Gastroesophageal sphincter (tissue), 4 donors: ENCODE measurements around the gene PERCC1. TPM values are rescaled to one million over a fixed set of nuclear protein-coding genes. Genes with fewer than 3 reads are reported as not detected.
A peak's percentile ranks its signal among the peaks of the same experiment; 100 is the strongest.
"Not testable (repeated sequence)": the region's sequence is repeated elsewhere in the genome, so short reads cannot be mapped to it uniquely, and the experiment has no call there.

ENCODE experiments used
- ATAC-seq: fragments of 150-250 bp; one replicate; pipeline ENCODE4 v1.9.1; 2016; ENCODE audit warnings: mild to moderate bottlenecking, moderate library complexity
- H3K27ac ChIP-seq, 4 donors: fragments of 200-600 bp; sonication (generic) in 3 of 4; 1 replicate in 3 of 4; 2 replicates in 1 of 4; pipeline ENCODE4 v1.5.1; 2016 to 2019
- H3K27me3 ChIP-seq: fragments of 200-600 bp; sonication (generic); one replicate; pipeline ENCODE4 v1.5.1; 2019
- H3K36me3 ChIP-seq, 2 donors: fragments of 200-600 bp; sonication (generic); one replicate each; pipeline ENCODE4 v1.5.1; 2019; ENCODE audit warnings: control low read depth in 1 of 2
- H3K4me1 ChIP-seq, 3 donors: fragments of 200-600 bp; sonication (generic); 1 replicate in 2 of 3; 2 replicates in 1 of 3; pipeline ENCODE4 v1.5.1; 2016 to 2019; ENCODE audit warnings: control low read depth in 2 of 3
- H3K4me3 ChIP-seq, 2 donors: fragments of 200-600 bp; sonication (generic); one replicate each; pipeline ENCODE4 v1.5.1; 2019; ENCODE audit warnings: mild to moderate bottlenecking in 1 of 2, moderate library complexity in 1 of 2
- H3K9me3 ChIP-seq, 3 donors: fragments of 200-600 bp; sonication (generic); one replicate each; pipeline ENCODE4 v1.5.1; 2017 to 2019; ENCODE audit warnings: control low read depth in 2 of 3
- EP300 ChIP-seq: sonication (generic); formaldehyde crosslinking; IDR thresholded peaks from one replicate; pipeline ENCODE4 v1.6.1; 2017; ENCODE audit warnings: antibody characterized with exemption, mild to moderate bottlenecking
- POLR2A ChIP-seq, 2 donors: fragments of 450-650 bp; IDR thresholded peaks; one replicate each; pipeline ENCODE4 v1.6.1; 2017; ENCODE audit warnings: antibody characterized with exemption in 2 of 2, mild to moderate bottlenecking in 2 of 2, moderate library complexity in 1 of 2
- POLR2AphosphoS5 ChIP-seq: sonication (generic); formaldehyde crosslinking; IDR thresholded peaks from one replicate; pipeline ENCODE4 v1.6.1; 2017; ENCODE audit warnings: antibody characterized with exemption
- WGBS, 2 donors: methylation state at CpG; one replicate each; pipeline ENCODE4 v1.1.5; 2018; ENCODE audit warnings: low coverage in 1 of 2; 5-methylcytosine and 5-hydroxymethylcytosine counted together
- total RNA-seq, 4 donors: library from RNA; depleted of rRNA; stranded (reverse); fragments of >200 nt; gene quantifications; one replicate each; pipeline ENCODE4 v1.1.0, GENCODE V29; 2016
- TF ChIP-seq, protein P1 (sequence below), 4 experiments: fragments of 200-600 bp in 2 of 4; fragments of 450-650 bp in 2 of 4; sonication (generic) in 1 of 4; IDR thresholded peaks; one replicate each; pipeline ENCODE4 v1.5.1; 2017 to 2019; ENCODE audit warnings: antibody characterized with exemption in 4 of 4, mild to moderate bottlenecking in 2 of 4, moderate library complexity in 2 of 4

The PERCC1 gene
- total RNA-seq, 4 donors from 2014 or later = 0.74 TPM; not detected in 3

GRCh38 chr16:1436731-1437355 lies 6.0 kb downstream of the PERCC1 start:
- Histone ChIP-seq H3K27me3 (peaks cover 18% of the 10 kb centered on the region), H3K27ac (no peak overlapping the region), H3K4me3 (no peak overlapping the region), H3K36me3 (peaks cover 0 to 13% of the 10 kb centered on the region in 2 donors), H3K4me1 (no peaks in the 10 kb centered on the region), H3K9me3 (no peaks in the 10 kb centered on the region)
- TF ChIP-seq, protein P1, sequence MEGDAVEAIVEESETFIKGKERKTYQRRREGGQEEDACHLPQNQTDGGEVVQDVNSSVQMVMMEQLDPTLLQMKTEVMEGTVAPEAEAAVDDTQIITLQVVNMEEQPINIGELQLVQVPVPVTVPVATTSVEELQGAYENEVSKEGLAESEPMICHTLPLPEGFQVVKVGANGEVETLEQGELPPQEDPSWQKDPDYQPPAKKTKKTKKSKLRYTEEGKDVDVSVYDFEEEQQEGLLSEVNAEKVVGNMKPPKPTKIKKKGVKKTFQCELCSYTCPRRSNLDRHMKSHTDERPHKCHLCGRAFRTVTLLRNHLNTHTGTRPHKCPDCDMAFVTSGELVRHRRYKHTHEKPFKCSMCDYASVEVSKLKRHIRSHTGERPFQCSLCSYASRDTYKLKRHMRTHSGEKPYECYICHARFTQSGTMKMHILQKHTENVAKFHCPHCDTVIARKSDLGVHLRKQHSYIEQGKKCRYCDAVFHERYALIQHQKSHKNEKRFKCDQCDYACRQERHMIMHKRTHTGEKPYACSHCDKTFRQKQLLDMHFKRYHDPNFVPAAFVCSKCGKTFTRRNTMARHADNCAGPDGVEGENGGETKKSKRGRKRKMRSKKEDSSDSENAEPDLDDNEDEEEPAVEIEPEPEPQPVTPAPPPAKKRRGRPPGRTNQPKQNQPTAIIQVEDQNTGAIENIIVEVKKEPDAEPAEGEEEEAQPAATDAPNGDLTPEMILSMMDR (IDR thresholded peaks at IDR 0.05) = no peak
- TF ChIP-seq POLR2AphosphoS5 (no peak), EP300 (no peak), POLR2A (IDR thresholded peaks at IDR 0.05) (no peak)
- 59 to 83% methylated on average over 4 to 7 of the region's 47 CpGs for WGBS, 2 donors
- no peak for ATAC-seq

DNA sequence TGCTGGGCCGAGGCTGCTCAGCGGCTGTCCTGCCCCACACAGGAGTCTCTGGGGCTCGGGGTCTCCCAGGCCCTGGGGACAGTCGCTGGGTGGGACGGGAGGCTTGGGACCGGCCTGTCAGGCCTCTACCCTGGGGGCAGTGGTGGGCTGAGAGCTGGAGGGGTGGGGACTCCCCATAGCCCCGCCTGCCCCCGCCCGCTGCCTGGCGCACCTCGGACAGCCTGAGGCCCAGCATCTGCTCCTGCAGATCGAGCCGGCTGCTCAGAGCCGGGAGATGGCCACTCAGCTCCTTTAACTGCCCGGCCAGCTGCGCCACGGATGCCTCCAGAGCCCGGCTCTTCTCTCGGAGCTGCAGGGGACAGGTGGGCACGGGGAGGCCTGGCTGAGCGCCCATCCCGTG lies 6.7 kb downstream of the PERCC1 start:
- ATAC-seq = no peak
- WGBS, 2 donors = no CpG with 5 or more reads among the region's 22 CpGs
- TF ChIP-seq POLR2AphosphoS5 = no peak
- TF ChIP-seq POLR2A (IDR thresholded peaks at IDR 0.05) = peak in 1 of 2 donors; percentile 14
- no peak for TF ChIP-seq EP300
- Histone ChIP-seq H3K9me3 (no peaks in the 10 kb centered on the region), H3K27me3 (peaks cover 13% of the 10 kb centered on the region), H3K4me3 (no peak overlapping the region), H3K4me1 (no peaks in the 10 kb centered on the region), H3K27ac (no peak overlapping the region), H3K36me3 (peaks cover 0 to 13% of the 10 kb centered on the region in 2 donors)

DNA sequence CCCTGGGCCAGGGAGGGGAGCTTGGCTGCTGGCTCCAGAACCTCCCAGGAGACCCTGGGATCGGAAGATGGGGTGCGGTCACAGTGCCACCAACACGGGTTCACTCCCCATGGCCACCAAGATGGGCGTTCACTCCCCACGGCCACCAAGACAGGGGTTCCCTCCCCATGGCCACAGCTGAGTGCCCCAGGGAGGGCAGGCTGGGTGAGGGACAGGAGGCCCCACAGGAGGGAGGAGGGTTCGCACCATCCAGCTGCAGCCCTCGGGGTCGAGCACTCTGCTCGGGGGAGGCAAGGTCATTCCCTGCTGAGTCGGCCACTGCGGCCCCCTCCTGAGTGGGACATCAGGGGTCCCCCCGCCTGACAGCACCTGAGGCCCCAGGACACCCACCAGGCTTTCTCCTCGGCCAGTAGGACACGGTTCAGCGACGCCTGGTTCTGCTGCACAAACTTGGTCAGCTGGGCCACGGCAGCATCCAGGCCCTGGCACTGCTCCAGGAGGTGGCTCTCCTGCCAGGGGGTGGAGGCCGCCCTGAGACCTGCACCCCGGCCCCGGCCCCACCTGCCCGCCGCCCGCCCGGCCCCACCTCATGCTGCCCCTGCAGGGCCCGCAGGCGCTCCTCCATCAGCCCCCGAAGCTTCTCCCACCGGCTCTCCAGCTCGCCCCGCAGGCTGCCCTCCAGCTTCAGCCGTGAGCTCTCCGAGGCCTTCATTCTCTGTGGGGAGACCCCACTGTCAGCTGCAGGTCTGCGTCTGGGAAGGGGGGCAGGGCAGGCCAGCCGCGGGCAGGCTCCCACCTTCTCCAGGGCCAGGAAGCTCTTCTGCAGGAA lies 7.6 kb downstream of the PERCC1 start:
- no peak overlapping the region for H3K4me3 ChIP-seq
- H3K36me3 ChIP-seq = peaks cover 0 to 13% of the 10 kb centered on the region in 2 donors
- ATAC-seq = no peak
- H3K4me1 ChIP-seq = no peaks in the 10 kb centered on the region
- no peaks in the 10 kb centered on the region for H3K9me3 ChIP-seq
- H3K27me3 ChIP-seq = peaks cover 9% of the 10 kb centered on the region
- H3K27ac ChIP-seq = no peak overlapping the region
- TF ChIP-seq, protein P1 (IDR thresholded peaks at IDR 0.05) = no peak
- TF ChIP-seq POLR2A (IDR thresholded peaks at IDR 0.05) = no peak
- TF ChIP-seq POLR2AphosphoS5 = no peak
- no peak for TF ChIP-seq EP300
- WGBS, 2 donors = no CpG with 5 or more reads among the region's 35 CpGs

DNA sequence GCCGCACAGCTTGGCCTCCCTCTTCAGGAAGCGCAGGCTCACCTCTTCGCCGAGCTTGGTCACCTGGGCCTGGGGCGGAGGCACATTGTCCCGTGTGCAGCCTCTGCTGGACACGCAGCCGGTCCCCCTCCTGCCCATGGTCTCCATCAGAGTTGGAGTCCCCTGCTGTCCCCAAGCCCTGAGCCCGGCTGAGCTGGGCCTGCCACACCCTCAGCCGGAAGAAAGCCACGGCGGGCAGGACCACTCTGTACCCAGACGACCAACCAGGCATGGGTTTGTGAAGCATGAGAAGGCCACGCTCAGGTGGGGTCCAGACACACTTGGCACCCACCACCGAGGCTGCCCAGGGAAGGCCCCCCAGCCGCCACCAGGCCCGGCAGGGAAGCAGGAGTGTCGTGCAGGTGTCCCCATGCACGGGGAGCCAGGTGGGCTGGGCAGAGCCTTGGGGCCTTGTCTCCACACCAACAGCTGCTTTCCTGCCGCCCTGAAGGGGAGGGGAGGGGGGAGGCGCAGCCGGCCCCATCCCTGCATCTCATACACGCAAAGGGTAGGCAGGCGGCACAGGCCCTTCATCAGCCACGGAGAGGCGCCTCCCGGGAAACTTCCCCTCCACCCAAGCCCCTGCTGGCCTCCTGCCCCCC lies 8.3 kb downstream of the PERCC1 start:
- Histone ChIP-seq H3K4me1 (no peaks in the 10 kb centered on the region), H3K9me3 (no peaks in the 10 kb centered on the region), H3K27ac (no peak overlapping the region), H3K27me3 (peaks cover 2% of the 10 kb centered on the region), H3K4me3 (no peak overlapping the region), H3K36me3 (peaks cover 0 to 13% of the 10 kb centered on the region in 2 donors)
- no CpG with 5 or more reads among the region's 27 CpGs for WGBS, 2 donors
- ATAC-seq = no peak
- TF ChIP-seq, protein P1 (IDR thresholded peaks at IDR 0.05) = no peak
- TF ChIP-seq POLR2AphosphoS5 (no peak), POLR2A (IDR thresholded peaks at IDR 0.05) (no peak), EP300 (no peak)

GRCh38 chr16:1439699-1440074 lies 8.8 kb downstream of the PERCC1 start:
- ATAC-seq, H3K4me3 ChIP-seq, H3K27me3 ChIP-seq, H3K9me3 ChIP-seq, H3K27ac ChIP-seq, H3K4me1 ChIP-seq: not testable (repeated sequence)
- H3K36me3 ChIP-seq = peaks cover 0 to 14% of the 10 kb centered on the region in 2 donors
- WGBS, 2 donors = no CpG with 5 or more reads among the region's 4 CpGs
